GM21526 (cell line): ENCODE data around the gene TRIM56.
"Not testable (repeated sequence)": the region's sequence is repeated elsewhere in the genome, so short reads cannot be mapped to it uniquely, and the experiment has no call there.

Experiments used
- ATAC-seq: cut with Tn5 transposase; IDR thresholded peaks from one replicate; pipeline ENCODE4 v1.9.1; 2021; ENCODE audit warnings: moderate library complexity; ENCODE audit not compliant: unreplicated experiment, low FRiP score

TRIM56 gene

GRCh38 chr7:101109368-101109767 is 24.1 kb downstream of the TRIM56 start:
- ATAC-seq = no peak

DNA sequence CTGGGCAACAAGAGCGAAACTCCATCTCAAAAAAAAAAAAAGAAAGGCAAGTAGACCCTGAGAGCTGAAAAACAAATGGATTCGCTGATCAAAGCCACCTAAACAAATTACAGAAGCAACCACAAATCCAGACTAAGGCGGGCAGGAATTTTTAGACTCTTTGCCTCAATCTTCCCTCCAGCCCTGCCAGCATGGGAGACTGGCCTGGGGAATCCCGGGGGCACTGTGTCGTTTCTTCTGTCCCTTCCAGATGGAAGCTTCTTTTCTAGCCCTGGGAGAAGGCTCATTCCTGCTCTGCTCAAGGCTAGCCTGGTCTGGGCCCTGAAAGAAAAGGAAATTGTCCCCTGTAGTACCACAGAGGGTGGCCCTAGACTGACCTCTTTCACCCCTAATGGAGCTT is 26.0 kb downstream of the TRIM56 start:
- no peak for ATAC-seq

GRCh38 chr7:101112233-101112632 is 27.0 kb downstream of the TRIM56 start:
- ATAC-seq = no peak

- not testable (repeated sequence) for ATAC-seq
Observed at GRCh38 chr7:101113140-101113539, 27.9 kb downstream of the TRIM56 start.

GRCh38 chr7:101113836-101114235 is 28.6 kb downstream of the TRIM56 start:
- no peak for ATAC-seq

- ATAC-seq = no peak
Observed at GRCh38 chr7:101114492-101114891, 29.2 kb downstream of the TRIM56 start.

DNA sequence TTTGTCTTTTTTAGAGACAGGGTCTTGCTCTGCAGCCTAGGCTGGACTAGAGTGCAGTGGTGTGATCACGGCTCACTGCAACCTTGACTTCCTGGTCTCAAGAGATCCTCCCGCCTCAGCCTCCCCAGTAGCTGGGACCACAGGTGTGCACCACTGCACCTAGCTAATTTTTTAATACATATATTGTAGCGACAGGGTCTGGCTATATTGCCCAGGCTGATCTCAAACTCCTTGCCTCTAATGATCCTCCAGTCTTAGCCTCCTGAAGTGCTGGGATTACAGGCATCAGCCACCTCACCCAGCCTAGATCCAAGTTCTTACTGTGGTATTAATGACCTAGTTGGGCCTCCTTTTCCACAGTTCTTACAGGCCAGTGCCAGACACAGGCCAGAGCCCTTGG is 29.9 kb downstream of the TRIM56 start:
- ATAC-seq = no peak

- no peak for ATAC-seq
Observed at GRCh38 chr7:101116898-101117297, 31.6 kb downstream of the TRIM56 start.

DNA sequence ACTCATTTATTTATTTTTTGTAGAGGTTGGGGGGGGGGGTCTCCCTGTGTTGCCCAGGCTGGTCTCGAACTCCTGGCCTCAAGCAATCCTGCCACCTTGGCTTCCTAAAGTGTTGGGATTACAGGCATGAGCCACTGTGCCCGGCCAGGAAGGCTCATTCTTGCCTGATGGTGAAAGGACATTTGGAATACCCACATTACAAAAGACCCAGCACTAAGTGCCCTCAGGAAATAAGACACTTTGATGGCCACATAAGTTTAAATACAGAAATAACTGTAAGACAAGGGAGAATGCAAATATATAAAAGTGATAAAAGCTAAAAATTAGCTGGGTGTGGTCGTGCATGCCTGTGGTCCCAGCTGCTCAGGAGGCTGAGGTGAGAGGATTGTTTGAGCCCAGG is 33.6 kb downstream of the TRIM56 start:
- no peak for ATAC-seq

DNA sequence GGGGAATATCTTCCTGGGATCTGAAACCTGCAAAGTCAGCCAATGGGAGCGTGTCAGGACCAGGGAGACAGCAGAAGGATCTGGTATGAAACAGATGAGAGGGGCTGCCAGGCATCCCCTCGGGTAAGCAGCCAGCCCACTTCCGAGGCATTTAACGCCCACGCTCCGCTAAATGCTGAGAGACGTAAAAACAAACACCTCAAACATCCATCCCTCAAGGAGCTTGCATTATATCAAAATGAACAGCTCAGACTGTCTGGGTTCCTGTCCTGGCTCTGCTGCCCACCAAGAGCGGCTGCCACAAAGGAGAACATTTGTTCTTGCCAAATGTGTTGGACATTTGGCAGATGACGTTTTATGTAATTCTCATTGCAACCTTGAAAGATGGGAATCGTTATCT is 34.6 kb downstream of the TRIM56 start:
- no peak for ATAC-seq

- no peak for ATAC-seq
Observed at GRCh38 chr7:101120315-101120714, 35.0 kb downstream of the TRIM56 start.

DNA sequence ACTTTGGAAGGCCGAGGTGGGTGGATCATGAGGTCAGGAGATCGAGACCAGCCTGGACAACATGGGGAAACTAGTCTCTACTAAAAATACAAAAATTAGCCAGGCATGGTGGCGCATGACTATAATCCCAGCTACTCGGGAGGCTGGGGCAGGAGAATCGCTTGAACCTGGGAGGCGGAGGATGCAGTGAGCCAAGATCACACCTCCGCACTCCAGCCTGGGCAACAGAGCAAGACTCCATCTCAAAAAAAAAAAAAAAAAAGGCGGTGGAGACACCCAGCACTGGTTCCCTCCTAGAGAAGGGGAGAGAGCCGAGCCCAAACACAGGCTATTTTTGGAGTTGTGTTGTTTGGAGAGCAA is 36.3 kb downstream of the TRIM56 start:
- ATAC-seq = not testable (repeated sequence)

DNA sequence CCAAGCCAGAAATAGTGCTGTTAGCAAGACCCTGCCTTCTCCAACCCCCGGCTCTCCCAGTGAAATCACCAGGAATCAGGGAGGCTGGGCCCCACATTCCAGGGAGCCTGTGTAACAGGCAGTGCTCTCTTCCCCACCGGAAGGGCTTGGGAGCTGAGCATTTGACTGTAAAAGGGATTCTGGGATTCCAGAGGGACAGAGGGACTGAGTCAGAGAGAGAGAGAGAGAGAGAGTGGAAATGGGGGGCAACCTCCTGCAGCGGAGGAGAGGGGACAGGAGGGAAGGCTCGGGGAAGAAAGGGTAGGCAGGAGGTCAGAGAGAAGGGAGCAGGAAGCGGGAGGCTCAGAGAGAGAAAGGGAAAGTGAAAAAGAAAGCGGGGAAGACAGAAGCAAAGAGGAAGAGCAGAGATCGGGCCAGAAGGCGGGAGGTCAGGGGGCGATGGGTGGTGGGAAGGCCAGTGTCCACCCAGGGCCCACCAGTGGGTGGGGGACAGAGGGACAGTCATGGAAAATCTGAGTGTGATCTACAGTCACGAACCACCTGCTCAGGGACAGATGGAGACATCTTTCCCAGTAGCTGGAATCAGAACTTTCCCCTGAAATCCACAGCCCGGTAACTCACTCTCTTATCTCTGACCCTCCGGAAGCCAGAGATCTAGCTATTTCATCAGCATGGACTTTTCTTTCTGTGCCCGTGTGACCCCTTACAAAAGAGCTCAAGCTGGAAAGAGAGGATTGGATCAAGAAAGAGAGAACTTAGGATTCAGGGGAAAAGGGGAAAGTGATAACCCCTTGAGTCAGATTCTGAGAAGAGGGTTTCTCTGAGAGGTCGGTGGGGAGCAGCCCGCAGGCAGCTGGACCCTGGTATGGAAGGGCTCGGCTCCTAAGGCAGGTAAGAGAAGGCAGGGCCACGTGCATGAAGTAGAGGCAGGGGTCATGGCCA is 37.0 kb downstream of the TRIM56 start:
- no peak for ATAC-seq

DNA sequence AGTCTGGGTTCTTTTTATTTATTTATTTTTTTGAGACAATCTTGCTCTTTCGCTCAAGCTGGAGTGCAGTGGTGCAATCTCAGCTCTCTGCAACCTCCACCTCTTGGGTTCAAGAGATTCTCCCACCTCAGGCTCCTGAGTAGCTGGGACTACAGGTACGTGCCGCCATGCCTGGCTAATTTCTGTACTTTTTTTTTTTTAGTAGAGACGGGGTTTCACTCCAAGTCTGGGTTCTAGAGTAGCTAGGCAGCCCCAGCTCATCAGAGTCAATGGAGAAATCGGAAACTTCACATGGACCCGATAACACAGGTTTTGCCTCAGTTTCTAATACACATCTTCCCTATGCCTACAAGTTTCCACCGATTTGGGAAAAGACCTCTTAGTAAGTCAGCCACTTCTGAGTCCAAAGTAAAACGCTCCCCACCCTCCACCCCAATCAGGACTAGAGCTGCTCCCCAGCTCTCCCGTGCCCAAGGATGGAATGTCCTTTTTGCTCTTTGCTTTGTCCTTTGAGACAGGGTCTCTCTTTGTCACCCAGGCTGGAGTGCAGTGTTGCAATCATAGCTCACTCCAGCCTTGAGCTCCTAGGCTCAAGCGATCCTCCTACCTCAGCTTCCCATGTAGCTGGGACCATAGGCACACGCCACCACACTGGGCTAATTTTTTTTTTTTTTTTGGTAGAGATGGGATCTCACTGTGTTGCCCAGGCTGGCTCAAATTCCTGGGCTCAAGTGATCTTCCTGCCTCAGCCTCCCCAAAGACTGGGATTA is 37.8 kb downstream of the TRIM56 start:
- ATAC-seq = no peak

- ATAC-seq = no peak
Observed at GRCh38 chr7:101123703-101124068, 38.4 kb downstream of the TRIM56 start.

GRCh38 chr7:101124376-101125056 is 39.2 kb downstream of the TRIM56 start:
- ATAC-seq = no peak

DNA sequence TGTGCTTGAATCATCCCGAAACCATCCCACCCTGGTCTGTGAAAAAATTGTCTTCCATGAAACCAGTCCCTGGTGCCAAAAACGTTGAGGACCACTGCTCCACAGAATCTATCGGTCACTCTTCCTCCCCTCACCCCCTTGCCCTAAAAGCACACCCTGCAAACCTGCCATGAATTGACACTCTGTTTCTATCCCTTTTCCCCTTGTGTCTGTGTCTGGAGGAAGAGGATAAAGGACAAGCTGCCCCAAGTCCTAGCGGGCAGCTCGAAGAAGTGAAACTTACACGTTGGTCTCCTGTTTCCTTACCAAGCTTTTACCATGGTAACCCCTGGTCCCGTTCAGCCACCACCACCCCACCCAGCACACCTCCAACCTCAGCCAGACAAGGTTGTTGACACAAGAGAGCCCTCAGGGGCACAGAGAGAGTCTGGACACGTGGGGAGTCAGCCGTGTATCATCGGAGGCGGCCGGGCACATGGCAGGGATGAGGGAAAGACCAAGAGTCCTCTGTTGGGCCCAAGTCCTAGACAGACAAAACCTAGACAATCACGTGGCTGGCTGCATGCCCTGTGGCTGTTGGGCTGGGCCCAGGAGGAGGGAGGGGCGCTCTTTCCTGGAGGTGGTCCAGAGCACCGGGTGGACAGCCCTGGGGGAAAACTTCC is 40.8 kb downstream of the TRIM56 start:
- no peak for ATAC-seq

DNA sequence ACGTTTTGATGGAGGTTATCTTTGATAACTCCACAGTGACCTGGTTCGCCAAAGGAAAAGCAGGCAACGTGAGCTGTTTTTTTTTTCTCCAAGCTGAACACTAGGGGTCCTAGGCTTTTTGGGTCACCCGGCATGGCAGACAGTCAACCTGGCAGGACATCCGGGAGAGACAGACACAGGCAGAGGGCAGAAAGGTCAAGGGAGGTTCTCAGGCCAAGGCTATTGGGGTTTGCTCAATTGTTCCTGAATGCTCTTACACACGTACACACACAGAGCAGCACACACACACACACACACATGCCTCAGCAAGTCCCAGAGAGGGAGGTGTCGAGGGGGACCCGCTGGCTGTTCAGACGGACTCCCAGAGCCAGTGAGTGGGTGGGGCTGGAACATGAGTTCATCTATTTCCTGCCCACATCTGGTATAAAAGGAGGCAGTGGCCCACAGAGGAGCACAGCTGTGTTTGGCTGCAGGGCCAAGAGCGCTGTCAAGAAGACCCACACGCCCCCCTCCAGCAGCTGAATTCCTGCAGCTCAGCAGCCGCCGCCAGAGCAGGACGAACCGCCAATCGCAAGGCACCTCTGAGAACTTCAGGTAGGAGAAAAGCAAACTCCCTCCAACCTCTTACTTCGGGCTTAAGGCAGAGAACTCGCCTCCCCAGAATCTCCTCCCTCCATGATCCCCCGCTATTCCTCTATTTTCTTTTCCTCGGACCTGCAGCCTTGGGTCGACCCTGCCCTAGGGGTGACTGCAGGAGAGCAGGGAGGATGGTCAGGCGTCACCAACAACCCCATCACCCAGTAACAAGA is 41.6 kb downstream of the TRIM56 start, which contains the start of gene SERPINE1:
TSS of gene SERPINE1 (plus strand) at position 454 of the 809 bp plus-strand sequence. CDS start 1,290 bp downstream, outside the sequence.
- no peak for ATAC-seq

GRCh38 chr7:101127460-101128039 is 42.3 kb downstream of the TRIM56 start:
- ATAC-seq = no peak
